GM21737 (cell line): ENCODE results near the gene FBXO7.
"Not testable (repeated sequence)": the region's sequence is repeated elsewhere in the genome, so short reads cannot be mapped to it uniquely, and the experiment has no call there.

Source experiments
- ATAC-seq: cut with Tn5 transposase; IDR thresholded peaks from one replicate; pipeline ENCODE4 v1.9.1; 2021; ENCODE audit warnings: mild to moderate bottlenecking, moderate library complexity; ENCODE audit not compliant: unreplicated experiment

Gene FBXO7

DNA sequence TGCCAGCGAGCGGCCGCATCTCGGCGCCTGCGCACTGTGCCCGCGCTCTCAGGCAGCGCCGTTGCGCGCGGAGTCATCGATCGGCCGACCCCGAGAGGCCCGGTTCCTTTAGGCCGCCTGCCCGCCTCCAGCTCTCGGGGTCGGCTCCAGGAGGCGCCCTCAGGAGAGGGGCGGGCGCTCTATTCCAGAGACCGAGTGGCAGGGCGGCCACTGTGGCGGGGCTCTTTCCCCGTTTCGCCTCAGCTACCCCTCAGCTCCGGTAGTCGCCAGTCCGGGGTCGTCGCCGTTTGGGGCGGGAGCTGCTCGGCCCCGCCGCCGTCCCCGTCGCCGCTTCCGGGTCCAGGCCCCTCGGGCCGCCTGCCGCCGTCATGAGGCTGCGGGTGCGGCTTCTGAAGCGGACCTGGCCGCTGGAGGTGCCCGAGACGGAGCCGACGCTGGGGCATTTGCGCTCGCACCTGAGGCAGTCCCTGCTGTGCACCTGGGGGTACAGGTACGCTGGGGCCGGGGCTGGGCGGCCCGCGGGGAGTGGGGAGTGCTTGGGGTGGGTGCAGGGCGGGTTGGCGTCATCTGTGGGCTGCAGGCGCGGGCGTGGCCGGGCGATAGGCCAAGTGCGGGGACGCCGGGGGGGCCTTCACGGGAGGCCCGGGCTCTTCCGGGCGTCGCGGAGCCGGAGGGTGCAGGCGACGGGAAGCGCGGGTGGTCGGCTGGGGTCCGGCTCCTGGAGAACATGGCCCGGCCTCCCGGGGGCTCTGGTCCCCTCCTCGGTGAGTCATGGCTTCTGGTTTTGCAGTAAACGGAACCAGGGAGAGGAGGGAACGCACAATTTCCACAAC is at the start of gene FBXO7:
Gene FBXO7, plus strand, starts transcription at position 177 of the 833 bp plus-strand sequence. Its CDS starts 192 bp downstream, at position 369.
- ATAC-seq, result peak; percentile 57

DNA sequence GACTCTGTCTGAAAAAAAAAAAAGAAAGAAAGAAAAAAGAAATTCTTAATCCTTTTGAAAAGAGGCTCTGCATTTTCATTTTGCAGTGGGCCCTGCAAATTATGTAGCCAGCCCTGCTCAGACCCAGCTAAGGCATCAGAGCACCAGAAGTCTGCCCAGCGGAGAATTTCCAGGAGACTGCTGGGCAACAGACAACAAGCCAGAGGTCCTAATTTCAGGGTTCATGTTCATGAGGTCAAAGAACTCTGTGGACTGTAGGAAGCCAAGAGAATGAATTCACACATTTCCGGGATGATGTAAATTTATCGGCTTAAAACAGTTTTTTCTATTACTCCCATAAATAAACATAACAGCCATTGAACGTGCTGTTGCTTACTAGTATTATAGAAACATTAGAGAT is 47.7 kb upstream of the FBXO7 start:
- ATAC-seq, result no peak

GRCh38 chr22:32430352-32430751 is 44.3 kb upstream of the FBXO7 start:
- no peak for ATAC-seq

DNA sequence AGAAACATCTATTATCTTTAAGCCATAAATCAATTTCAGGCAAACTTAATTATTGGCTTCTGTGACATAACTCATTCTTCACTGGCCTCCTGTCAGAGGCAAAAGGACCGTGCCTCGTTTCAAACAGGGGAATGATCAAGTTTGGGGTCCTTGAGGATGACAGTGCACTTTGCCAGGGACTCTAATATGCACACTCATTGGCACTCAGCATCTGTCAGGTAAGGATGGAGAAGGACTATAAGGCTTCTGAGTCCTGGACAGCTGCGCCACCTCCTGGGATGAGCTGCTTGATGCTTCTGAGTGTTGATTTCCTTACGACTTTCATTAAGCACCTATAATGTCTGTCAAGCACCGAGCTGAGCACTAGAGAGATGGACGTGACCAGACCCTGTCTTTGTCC is 30.5 kb upstream of the FBXO7 start:
- no peak for ATAC-seq

DNA sequence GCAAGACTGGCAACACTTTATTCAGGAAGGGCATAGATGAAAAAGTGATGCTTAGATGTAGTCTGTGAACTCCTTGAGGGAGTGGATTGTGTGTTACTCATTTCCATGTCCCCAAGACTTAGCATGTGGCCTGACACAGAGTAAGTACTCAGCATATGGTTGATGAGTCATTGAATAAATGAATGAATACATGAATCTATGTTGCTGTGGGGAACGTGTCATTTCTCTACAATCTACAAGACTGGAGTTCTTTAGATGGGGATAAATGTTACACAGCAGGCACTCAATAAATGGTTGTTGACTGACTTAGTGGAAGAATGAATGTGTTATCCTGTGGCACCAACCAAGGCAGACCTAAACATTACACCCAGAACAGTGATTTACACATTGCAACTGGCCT is 28.3 kb upstream of the FBXO7 start:
- no peak for ATAC-seq

DNA sequence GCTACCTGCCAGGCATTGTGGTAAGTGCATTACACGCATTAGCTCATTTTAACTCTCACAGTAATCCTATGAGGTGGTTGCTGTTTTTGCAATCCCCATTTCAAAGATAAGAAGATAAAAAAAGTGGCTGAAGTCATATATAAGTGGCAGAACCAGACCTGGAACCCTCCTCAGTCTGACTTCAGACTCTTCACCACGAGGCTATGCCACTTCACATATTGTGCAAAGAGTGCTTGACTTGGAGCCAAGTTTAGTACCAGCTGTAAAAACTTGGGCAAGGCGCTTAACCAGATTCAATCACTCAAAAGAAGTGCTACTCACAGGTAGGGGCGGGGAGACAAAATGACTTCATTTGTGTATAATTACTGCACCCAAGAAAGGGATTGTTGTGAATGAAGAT is 25.6 kb upstream of the FBXO7 start:
- ATAC-seq, result no peak

DNA sequence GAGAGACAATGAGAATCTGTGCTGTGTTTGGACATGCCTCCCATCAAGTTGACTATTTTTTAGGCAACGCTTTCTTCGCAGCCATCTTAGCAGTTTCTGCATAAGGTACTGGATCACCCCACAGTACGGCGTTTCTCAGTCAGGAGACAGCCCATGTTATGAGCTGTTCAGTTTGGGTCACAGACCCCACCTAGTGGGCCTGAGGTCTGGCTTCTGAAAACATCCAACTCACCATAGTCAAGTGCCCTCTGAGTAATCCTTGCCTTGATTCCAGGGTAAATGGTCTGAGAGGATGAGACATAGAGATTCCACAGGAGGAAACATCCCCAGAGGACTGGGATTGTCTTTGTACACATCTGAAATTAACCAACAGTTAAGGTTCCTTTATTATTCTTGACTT is 17.6 kb upstream of the FBXO7 start:
- no peak for ATAC-seq

GRCh38 chr22:32462452-32462851 is 12.2 kb upstream of the FBXO7 start:
- no peak for ATAC-seq

GRCh38 chr22:32465661-32466060 is 8.9 kb upstream of the FBXO7 start:
- ATAC-seq, result no peak

GRCh38 chr22:32466496-32466895 is 8.1 kb upstream of the FBXO7 start:
- no peak for ATAC-seq

GRCh38 chr22:32469799-32470212 is 4.8 kb upstream of the FBXO7 start:
- ATAC-seq, result no peak

- no peak for ATAC-seq
Observed at GRCh38 chr22:32473388-32473952, 1.1 kb upstream of the FBXO7 start.

GRCh38 chr22:32475468-32476010 is 928 bp downstream of the FBXO7 start:
- ATAC-seq, result no peak

GRCh38 chr22:32476281-32477195 is 1.9 kb downstream of the FBXO7 start:
- ATAC-seq, result no peak

GRCh38 chr22:32477596-32477995 is 3.0 kb downstream of the FBXO7 start:
- no peak for ATAC-seq

DNA sequence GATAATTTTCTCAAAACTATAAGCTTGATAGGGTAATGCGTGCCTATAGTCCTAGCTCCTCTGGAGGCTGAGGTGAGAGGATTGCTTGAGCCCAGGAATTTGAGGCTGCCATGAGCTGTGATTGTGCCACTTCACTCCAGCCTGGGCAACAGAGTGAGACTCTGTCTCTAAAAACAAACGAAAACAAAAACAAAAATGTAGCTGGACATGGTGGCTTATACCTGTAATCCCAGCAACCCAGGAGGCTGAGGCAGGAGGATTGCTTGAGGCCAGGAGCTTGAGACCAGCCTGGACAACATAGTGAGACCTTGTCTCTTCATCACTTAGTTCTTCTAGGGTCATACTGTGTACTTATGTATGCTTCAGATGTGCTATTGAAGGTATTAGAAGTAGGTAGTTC is 3.9 kb downstream of the FBXO7 start:
- ATAC-seq, result not testable (repeated sequence)

- ATAC-seq, result no peak
Observed at GRCh38 chr22:32478994-32479393, 4.4 kb downstream of the FBXO7 start.

- ATAC-seq, result no peak
Observed at GRCh38 chr22:32480238-32480637, 5.6 kb downstream of the FBXO7 start.

DNA sequence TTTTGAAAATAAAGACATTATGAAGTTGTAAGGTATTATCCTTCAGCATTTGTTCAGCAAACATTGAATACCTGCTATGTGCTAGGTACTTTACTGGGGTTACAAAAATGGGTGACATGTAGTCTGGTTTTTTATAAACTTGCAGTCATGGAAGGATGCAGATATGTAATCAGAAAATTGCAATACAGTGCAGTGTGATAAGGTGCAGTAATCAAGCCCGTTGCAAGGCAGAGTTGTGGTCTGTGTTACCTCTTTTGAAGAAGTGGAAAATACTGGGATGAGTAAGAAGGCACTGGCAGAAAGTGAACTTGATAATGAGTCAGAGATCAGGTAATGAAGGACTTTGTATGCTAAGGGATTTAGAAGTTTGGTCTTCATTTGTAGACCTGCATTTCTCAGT is 8.1 kb downstream of the FBXO7 start:
- no peak for ATAC-seq

GRCh38 chr22:32486656-32487390 is 12.2 kb downstream of the FBXO7 start:
- ATAC-seq, result no peak

- no peak for ATAC-seq
Observed at GRCh38 chr22:32487461-32487860, 12.8 kb downstream of the FBXO7 start.
